ENCODE data around the gene KIAA0513.

- TF ChIP-seq EZH2phosphoT487 (IDR thresholded peaks at IDR 0.05; ENCODE audit: insufficient read depth, low read depth) (no peak), EZH2 (IDR thresholded peaks at IDR 0.05; ENCODE audit: insufficient read depth, poor library complexity, severe bottlenecking) (no peak)
Observed at GRCh38 chr16:85104821-85105391, 77.3 kb downstream of the KIAA0513 start.

Measured in GM23248 (cell line).